HCT116 (cell line): ENCODE results near the gene GALNT2. TPM values are rescaled to one million over a fixed set of nuclear protein-coding genes. Genes with fewer than 3 reads are reported as not detected.

Experiments used
- ATAC-seq: fragments of 200-7000 bp; cut with Tn5 transposase; 2 replicates; pipeline ENCODE4 v1.9.1; 2020; ENCODE audit warnings: mild to moderate bottlenecking, moderate library complexity
- BruUV-seq: library from RNA; stranded (reverse); fragments of 400-500 nt; replicated peaks from 2 replicates; lab custom pipeline; 2021; lab: Mats Ljungman, UMichigan
- CTCF ChIA-PET: fragments of 300-600 bp; sonication (Branson Sonifier 250); formaldehyde crosslinking; loops from one replicate; lab custom pipeline; 2021; ENCODE audit warnings: antibody characterized with exemption; lab: Charles Lee
- POLR2A ChIA-PET: fragments of 300-600, 350-600 bp; sonication (Branson Sonifier 250); formaldehyde crosslinking; loops from one replicate; lab custom pipeline; 2021; ENCODE audit warnings: antibody characterized with exemption; lab: Charles Lee
- RAD21 ChIA-PET, 2 experiments: fragments of 300-600 bp; sonication (Branson Sonifier 250); formaldehyde crosslinking; loops; one replicate each; lab custom pipeline; 2023; ENCODE audit warnings: low total read pairs in 2 of 2; ENCODE audit not compliant: uncharacterized antibody in 2 of 2, unreplicated experiment in 2 of 2, low non-redundant PET in 1 of 2; lab: Charles Lee
- DNase-seq: peaks from one replicate; pipeline ENCODE4 v3.0.0-alpha.2; 2010; ENCODE audit warnings: low read depth, low spot score
- H2AFZ ChIP-seq: fragments of 200-600 bp; shearing (Covaris generic), sonication (generic); 2 replicates; pipeline ENCODE4 v1.6.1; 2017; ENCODE audit warnings: low read depth, mixed run types, mixed read lengths, antibody characterized with exemption, low read length; ENCODE audit not compliant: poor library complexity, severe bottlenecking
- H3K27ac ChIP-seq: 2 replicates; pipeline ENCODE4 v1.5.1; 2012; ENCODE audit warnings: low read depth, low read length
- H3K27me3 ChIP-seq: fragments of 200-600 bp; sonication (generic); 2 replicates; pipeline ENCODE4 v1.6.1; 2016; ENCODE audit warnings: mixed run types, low read length, mixed read lengths; ENCODE audit not compliant: insufficient read depth
- H3K36me3 ChIP-seq, 2 experiments: fragments of 200-500 bp in 1 of 2; fragments of 200-600 bp in 1 of 2; sonication (Bioruptor generic) in 1 of 2; sonication (generic) in 1 of 2; 2 replicates each; pipeline versions ENCODE4 v1.5.1 to v1.6.1; 2014 to 2016; ENCODE audit warnings: low read length in 2 of 2, inconsistent platforms in 1 of 2, mixed read lengths in 1 of 2, mixed run types in 1 of 2; ENCODE audit not compliant: insufficient read depth in 2 of 2, control insufficient read depth in 1 of 2
- H3K4me1 ChIP-seq, 2 experiments: fragments of 200-600 bp in 1 of 2; sonication (generic) in 1 of 2; 2 replicates each; pipeline versions ENCODE4 v1.5.1 to v1.6.1; 2012 to 2017; ENCODE audit warnings: low read length in 2 of 2, inconsistent platforms in 1 of 2, mild to moderate bottlenecking in 1 of 2, mixed read lengths in 1 of 2, mixed run types in 1 of 2, moderate library complexity in 1 of 2; ENCODE audit not compliant: insufficient read depth in 2 of 2, control insufficient read depth in 1 of 2
- H3K4me2 ChIP-seq: fragments of 200-600 bp; sonication (generic); 2 replicates; pipeline ENCODE4 v1.6.1; 2017; ENCODE audit warnings: mixed run types, low read length, mixed read lengths
- H3K4me3 ChIP-seq, 2 experiments: fragments of 200-600 bp in 1 of 2; sonication (generic) in 1 of 2; replicated peaks in 1 of 2; 2 replicates each; pipeline ENCODE4 v1.5.1; 2011 to 2016; ENCODE audit warnings: low read length in 2 of 2, control low read depth in 1 of 2, low read depth in 1 of 2, mild to moderate bottlenecking in 1 of 2, mixed read lengths in 1 of 2, mixed run types in 1 of 2
- H3K79me2 ChIP-seq: fragments of 200-600 bp; sonication (generic); 2 replicates; pipeline ENCODE4 v1.6.1; 2017; ENCODE audit warnings: mild to moderate bottlenecking, mixed run types, low read length, moderate library complexity, mixed read lengths; ENCODE audit not compliant: insufficient read depth
- H3K9ac ChIP-seq: fragments of 200-600 bp; sonication (generic); 2 replicates; pipeline ENCODE4 v1.6.1; 2016; ENCODE audit warnings: low read length, mixed read lengths
- H3K9me2 ChIP-seq: fragments of 200-600 bp; sonication (generic), shearing (Covaris generic); 2 replicates; pipeline ENCODE4 v1.6.1; 2017; ENCODE audit warnings: mixed run types, mild to moderate bottlenecking, moderate library complexity; ENCODE audit not compliant: insufficient read depth
- H3K9me3 ChIP-seq, 2 experiments: fragments of 200-500 bp in 1 of 2; fragments of 200-600 bp in 1 of 2; sonication (Bioruptor generic) in 1 of 2; sonication (generic) in 1 of 2; 2 replicates each; pipeline ENCODE4 v1.6.1; 2014 to 2017; ENCODE audit warnings: low read length in 2 of 2, mixed read lengths in 2 of 2, inconsistent platforms in 1 of 2, low read depth in 1 of 2, mild to moderate bottlenecking in 1 of 2, mixed run types in 1 of 2, moderate library complexity in 1 of 2; ENCODE audit not compliant: control insufficient read depth in 1 of 2, insufficient read depth in 1 of 2
- H4K20me1 ChIP-seq: fragments of 200-600 bp; sonication (generic), shearing (Covaris generic); 2 replicates; pipeline ENCODE4 v1.6.1; 2017; ENCODE audit warnings: mixed run types, mild to moderate bottlenecking, moderate library complexity; ENCODE audit not compliant: insufficient read depth
- CEBPB ChIP-seq: IDR thresholded peaks from 2 replicates; pipeline ENCODE4 v1.6.1; 2012; ENCODE audit warnings: low read depth
- EZH2 ChIP-seq: fragments of 200-600 bp; sonication (generic); IDR thresholded peaks from 2 replicates; pipeline ENCODE4 v1.6.1; 2017; ENCODE audit warnings: antibody characterized with exemption, mixed run types
- EZH2phosphoT487 ChIP-seq: fragments of 200-600 bp; IDR thresholded peaks from 2 replicates; pipeline ENCODE4 v1.6.1; 2018; ENCODE audit warnings: antibody characterized with exemption, borderline replicate concordance
- FOSL1 ChIP-seq: IDR thresholded peaks from 2 replicates; pipeline ENCODE4 v1.6.1; 2012; ENCODE audit warnings: low read depth
- POLR2A ChIP-seq: IDR thresholded peaks from 2 replicates; pipeline ENCODE4 v1.7.0; 2011; ENCODE audit warnings: borderline replicate concordance; ENCODE audit not compliant: insufficient read depth, insufficient read length; ENCODE audit errors: extremely low read depth
- SIN3A ChIP-seq: IDR thresholded peaks from 2 replicates; pipeline ENCODE4 v1.6.1; 2012; ENCODE audit warnings: low read depth
- SRF ChIP-seq: IDR thresholded peaks from 2 replicates; pipeline ENCODE4 v1.6.1; 2012; ENCODE audit warnings: low read depth
- TCF7L2 ChIP-seq: IDR thresholded peaks from 2 replicates; pipeline ENCODE4 v1.7.0; 2011; ENCODE audit warnings: borderline replicate concordance, inconsistent platforms; ENCODE audit not compliant: insufficient read depth, insufficient read length; ENCODE audit errors: extremely low read depth
- YY1 ChIP-seq: IDR thresholded peaks from 2 replicates; pipeline ENCODE4 v1.6.1; 2011; ENCODE audit warnings: low read length, low read depth, moderate library complexity, mild to moderate bottlenecking; ENCODE audit not compliant: insufficient replicate concordance; ENCODE audit errors: extremely low read depth
- ZFX ChIP-seq: fragments of 450-650 bp; IDR thresholded peaks from 2 replicates; pipeline ENCODE4 v1.6.1; 2017
- ZNF274 ChIP-seq: fragments of 200-500 bp; sonication (Bioruptor generic); IDR thresholded peaks from 2 replicates; pipeline ENCODE4 v1.6.1; 2014; ENCODE audit warnings: mild to moderate bottlenecking, low read depth, low read length, inconsistent platforms
- intact Hi-C: fragments of 100-400 bp; cut with micrococcal nuclease; formaldehyde crosslinking; loops from 2 replicates; pipeline ENCODE4 v1.10.0; 2022
- total RNA-seq: library from RNA; stranded (reverse); gene quantifications from one replicate; pipeline ENCODE4 v1.2.1, GENCODE V29; 2021; ENCODE audit not compliant: unreplicated experiment
- TF ChIP-seq, protein P1 (sequence below): IDR thresholded peaks from 2 replicates; pipeline ENCODE4 v1.6.1; 2012; ENCODE audit warnings: low read depth

The GALNT2 gene
- total RNA-seq, 1 experiment from 2014 or later, result 40.8 TPM

- TF ChIP-seq SRF (no peak), CEBPB (no peak), EZH2phosphoT487 (no peak), TCF7L2 (no peak), ZNF274 (no peak), ZFX (no peak), EZH2 (no peak), YY1 (no peak), SIN3A (no peak), POLR2A (no peak), FOSL1 (no peak)
These were observed 247.1 kb downstream of the GALNT2 start (continued) for GRCh38 chr1:230314142-230314470.

DNA sequence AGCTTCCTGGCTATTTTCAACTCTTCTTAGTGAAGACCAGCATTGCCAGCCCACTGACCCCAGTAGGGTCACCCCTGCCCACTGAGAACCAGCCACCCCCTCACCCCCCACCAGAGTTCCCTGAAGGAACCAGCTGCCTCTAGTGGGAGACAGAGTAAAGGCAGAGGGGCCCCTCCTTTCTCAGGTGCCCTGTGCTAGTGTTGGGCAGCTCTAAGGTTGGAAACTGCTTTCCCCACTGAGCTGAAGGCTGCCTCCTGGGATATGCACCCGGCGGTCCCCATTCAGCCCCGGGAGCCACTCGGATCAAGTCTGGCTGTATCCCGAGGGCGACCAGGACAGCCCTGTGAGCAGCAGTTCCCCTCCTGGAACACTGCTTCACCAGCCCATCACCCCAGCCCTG is 248.1 kb downstream of the GALNT2 start:
- intact Hi-C loops, result no loop called here
- no peak for TF ChIP-seq FOSL1
- TF ChIP-seq, protein P1, sequence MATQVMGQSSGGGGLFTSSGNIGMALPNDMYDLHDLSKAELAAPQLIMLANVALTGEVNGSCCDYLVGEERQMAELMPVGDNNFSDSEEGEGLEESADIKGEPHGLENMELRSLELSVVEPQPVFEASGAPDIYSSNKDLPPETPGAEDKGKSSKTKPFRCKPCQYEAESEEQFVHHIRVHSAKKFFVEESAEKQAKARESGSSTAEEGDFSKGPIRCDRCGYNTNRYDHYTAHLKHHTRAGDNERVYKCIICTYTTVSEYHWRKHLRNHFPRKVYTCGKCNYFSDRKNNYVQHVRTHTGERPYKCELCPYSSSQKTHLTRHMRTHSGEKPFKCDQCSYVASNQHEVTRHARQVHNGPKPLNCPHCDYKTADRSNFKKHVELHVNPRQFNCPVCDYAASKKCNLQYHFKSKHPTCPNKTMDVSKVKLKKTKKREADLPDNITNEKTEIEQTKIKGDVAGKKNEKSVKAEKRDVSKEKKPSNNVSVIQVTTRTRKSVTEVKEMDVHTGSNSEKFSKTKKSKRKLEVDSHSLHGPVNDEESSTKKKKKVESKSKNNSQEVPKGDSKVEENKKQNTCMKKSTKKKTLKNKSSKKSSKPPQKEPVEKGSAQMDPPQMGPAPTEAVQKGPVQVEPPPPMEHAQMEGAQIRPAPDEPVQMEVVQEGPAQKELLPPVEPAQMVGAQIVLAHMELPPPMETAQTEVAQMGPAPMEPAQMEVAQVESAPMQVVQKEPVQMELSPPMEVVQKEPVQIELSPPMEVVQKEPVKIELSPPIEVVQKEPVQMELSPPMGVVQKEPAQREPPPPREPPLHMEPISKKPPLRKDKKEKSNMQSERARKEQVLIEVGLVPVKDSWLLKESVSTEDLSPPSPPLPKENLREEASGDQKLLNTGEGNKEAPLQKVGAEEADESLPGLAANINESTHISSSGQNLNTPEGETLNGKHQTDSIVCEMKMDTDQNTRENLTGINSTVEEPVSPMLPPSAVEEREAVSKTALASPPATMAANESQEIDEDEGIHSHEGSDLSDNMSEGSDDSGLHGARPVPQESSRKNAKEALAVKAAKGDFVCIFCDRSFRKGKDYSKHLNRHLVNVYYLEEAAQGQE, result no peak
- TF ChIP-seq ZFX, result no peak
- no peak for TF ChIP-seq ZNF274
- ChIA-PET RAD21 (no interaction called here), POLR2A (no interaction called here), CTCF (no interaction called here)
- BruUV-seq, result no TSS peak
- no peaks in the 10 kb centered on the region for H4K20me1 ChIP-seq
- no peak overlapping the region for H3K9ac ChIP-seq
- DNase-seq (no peak), ATAC-seq (no peak)
- H2AFZ ChIP-seq, result no peak overlapping the region
- no peaks in the 10 kb centered on the region for H3K79me2 ChIP-seq
- 0 out of 2 replicates have a peak, but pooled peaks cover 7% of the 10 kb centered on the region for H3K27me3 ChIP-seq
- H3K4me2 ChIP-seq, result no peak overlapping the region
- no peaks in the 10 kb centered on the region for H3K36me3 ChIP-seq
- no peaks in the 10 kb centered on the region for H3K9me2 ChIP-seq
- H3K4me1 ChIP-seq, result no peaks in the 10 kb centered on the region; a peak in 1 of 4 replicates
- no peak overlapping the region for H3K27ac ChIP-seq
- no peak overlapping the region for H3K4me3 ChIP-seq
- H3K9me3 ChIP-seq, result no peaks in the 10 kb centered on the region
